Endothelial cell of umbilical vein (primary cell): ENCODE data around the gene WWC1.
A peak's percentile ranks its signal among the peaks of the same experiment; 100 is the strongest.

Source experiments
- CTCF ChIP-seq, 2 donors: IDR thresholded peaks; 1 replicate in 1 of 2; 2 replicates in 1 of 2; pipeline ENCODE4 v1.5.1; 2011; ENCODE audit warnings: low read length in 2 of 2, mild to moderate bottlenecking in 2 of 2, moderate library complexity in 2 of 2, control low read depth in 1 of 2, inconsistent platforms in 1 of 2, low read depth in 1 of 2; ENCODE audit not compliant: insufficient read depth in 1 of 2; ENCODE audit errors: extremely low read depth in 1 of 2
- EZH2 ChIP-seq: IDR thresholded peaks from 2 replicates; pipeline ENCODE4 v1.6.1; 2012; ENCODE audit warnings: borderline replicate concordance, low read depth, mild to moderate bottlenecking, moderate library complexity, low read length, inconsistent platforms; ENCODE audit not compliant: severe bottlenecking
- JUN ChIP-seq: IDR thresholded peaks from 2 replicates; pipeline ENCODE4 v1.6.1; 2011; ENCODE audit warnings: borderline replicate concordance, low read depth; ENCODE audit not compliant: insufficient read length, insufficient read depth
- POLR2A ChIP-seq: IDR thresholded peaks from 2 replicates; pipeline ENCODE4 v1.6.1; 2012; ENCODE audit warnings: low read depth, mild to moderate bottlenecking, control low read depth, low read length

GRCh38 chr5:168268949-168269936 is 22.2 kb upstream of the WWC1 start:
- TF ChIP-seq CTCF (IDR thresholded peaks at IDR 0.05; ENCODE audit: extremely low read depth in 1 of 2, insufficient read depth in 1 of 2, low read depth in 1 of 2, low read length in 2 of 2) = peak; percentile 87 to 88
- no peak for TF ChIP-seq EZH2
- no peak for TF ChIP-seq JUN
- TF ChIP-seq POLR2A = no peak
